T-helper 2 cell treated with Interferon-gamma antibody and Interleukin-4, amounts not matched to agents 5 μg/mL and 100 μg/mL, for 36 hours (primary cell): ENCODE results near the gene TBL1XR1.
"Not testable (repeated sequence)": the region's sequence is repeated elsewhere in the genome, so short reads cannot be mapped to it uniquely, and the experiment has no call there.

Experiments
- DNase-seq: peaks from one replicate; pipeline ENCODE4 v3.0.0; 2021; ENCODE audit warnings: low spot score
- H3K27ac Mint-ChIP-seq: one replicate; pipeline ENCODE4 v1.8.0; 2021; ENCODE audit warnings: mild to moderate bottlenecking, mixed read lengths
- H3K27me3 Mint-ChIP-seq: one replicate; pipeline ENCODE4 v1.8.0; 2021; ENCODE audit warnings: low read depth, mixed read lengths
- H3K36me3 Mint-ChIP-seq: one replicate; pipeline ENCODE4 v1.8.0; 2021; ENCODE audit warnings: low read depth, mixed read lengths
- H3K4me1 Mint-ChIP-seq: one replicate; pipeline ENCODE4 v1.8.0; 2021; ENCODE audit warnings: low read depth, mixed read lengths
- H3K4me3 Mint-ChIP-seq: one replicate; pipeline ENCODE4 v1.8.0; 2022; ENCODE audit warnings: mild to moderate bottlenecking, moderate library complexity, mixed read lengths
- H3K9me3 Mint-ChIP-seq: one replicate; pipeline ENCODE4 v1.8.0; 2021; ENCODE audit warnings: mixed read lengths

Gene TBL1XR1

GRCh38 chr3:177150218-177150916, 46.9 kb downstream of the TBL1XR1 start:
- Mint-ChIP-seq H3K27me3 (no peaks in the 10 kb centered on the region), H3K36me3 (peaks cover 15% of the 10 kb centered on the region), H3K4me1 (peaks cover 55% of the 10 kb centered on the region), H3K27ac (no peak overlapping the region), H3K9me3 (no peaks in the 10 kb centered on the region), H3K4me3 (no peak overlapping the region)
- DNase-seq: no peak

GRCh38 chr3:177149106-177149505, 48.2 kb downstream of the TBL1XR1 start:
- Mint-ChIP-seq H3K27ac (no peak overlapping the region), H3K4me3 (no peak overlapping the region), H3K4me1 (peaks cover 62% of the 10 kb centered on the region)

DNA sequence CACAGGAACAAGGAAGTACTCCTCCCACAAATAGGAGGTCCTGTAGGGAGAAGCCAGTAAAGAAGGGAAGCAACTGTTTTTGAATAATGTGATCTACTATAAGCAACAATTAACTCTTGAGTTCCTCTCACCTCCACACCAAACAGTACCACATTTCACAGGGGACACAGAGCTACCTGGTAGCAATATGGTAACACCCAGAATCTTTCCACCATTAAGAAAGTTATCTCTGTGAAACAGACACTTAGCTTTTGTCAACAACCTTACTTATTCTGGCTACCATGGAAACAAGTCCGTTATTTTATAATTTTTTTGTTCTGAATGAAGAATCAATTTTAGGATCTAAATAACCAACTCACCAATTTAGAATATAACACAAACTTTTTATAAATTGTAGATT, 49.5 kb downstream of the TBL1XR1 start:
- DNase-seq: no peak
- no peaks in the 10 kb centered on the region for H3K27me3 Mint-ChIP-seq
- H3K4me3 Mint-ChIP-seq: no peak overlapping the region
- H3K9me3 Mint-ChIP-seq: no peaks in the 10 kb centered on the region
- H3K36me3 Mint-ChIP-seq: peaks cover 11% of the 10 kb centered on the region
- no peak overlapping the region for H3K27ac Mint-ChIP-seq
- peaks cover 71% of the 10 kb centered on the region for H3K4me1 Mint-ChIP-seq

More at GRCh38 chr3:177149106-177149505, 48.2 kb downstream of the TBL1XR1 start:
- H3K9me3 Mint-ChIP-seq: no peaks in the 10 kb centered on the region
- H3K36me3 Mint-ChIP-seq: peaks cover 10% of the 10 kb centered on the region
- H3K27me3 Mint-ChIP-seq: no peaks in the 10 kb centered on the region
- DNase-seq: no peak

- Mint-ChIP-seq H3K27ac (peak overlapping the region; percentile 68), H3K4me1 (peaks cover 75% of the 10 kb centered on the region), H3K4me3 (peak overlapping the region; percentile 36), H3K36me3 (peaks cover 8% of the 10 kb centered on the region), H3K27me3 (no peaks in the 10 kb centered on the region), H3K9me3 (no peaks in the 10 kb centered on the region)
- DNase-seq: no peak
Measured at GRCh38 chr3:177146646-177147045, 50.6 kb downstream of the TBL1XR1 start.

DNA sequence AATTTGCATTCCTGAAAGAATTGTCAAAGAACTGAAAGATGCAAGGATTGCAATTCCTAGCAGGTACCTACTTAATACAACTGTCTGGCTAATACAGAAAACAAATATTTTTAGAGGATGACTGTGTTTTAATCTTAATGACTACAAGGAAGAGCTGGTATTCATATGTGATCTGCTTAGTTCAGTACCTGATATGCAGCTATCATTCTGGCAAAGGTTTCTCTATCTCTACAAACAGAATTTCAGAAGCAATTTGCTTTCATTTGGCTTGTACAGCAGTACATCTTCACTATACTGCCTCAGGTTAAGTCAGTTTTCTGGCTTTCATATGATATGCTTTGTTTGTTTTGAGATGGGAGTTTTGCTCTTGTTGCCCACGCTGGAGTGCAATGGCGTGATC, 51.3 kb downstream of the TBL1XR1 start:
- no peak for DNase-seq
- H3K4me1 Mint-ChIP-seq: peaks cover 70% of the 10 kb centered on the region
- peak overlapping the region; percentile 69 for H3K4me3 Mint-ChIP-seq
- H3K36me3 Mint-ChIP-seq: peaks cover 8% of the 10 kb centered on the region
- no peaks in the 10 kb centered on the region for H3K9me3 Mint-ChIP-seq
- no peaks in the 10 kb centered on the region for H3K27me3 Mint-ChIP-seq
- peak overlapping the region; percentile 86 for H3K27ac Mint-ChIP-seq

GRCh38 chr3:177145381-177145780, 51.9 kb downstream of the TBL1XR1 start:
- peak overlapping the region; percentile 86 for H3K27ac Mint-ChIP-seq
- DNase-seq: no peak
- H3K4me1 Mint-ChIP-seq: peaks cover 66% of the 10 kb centered on the region
- H3K27me3 Mint-ChIP-seq: no peaks in the 10 kb centered on the region
- no peaks in the 10 kb centered on the region for H3K9me3 Mint-ChIP-seq
- H3K4me3 Mint-ChIP-seq: peak overlapping the region; percentile 69
- H3K36me3 Mint-ChIP-seq: peaks cover 10% of the 10 kb centered on the region

DNA sequence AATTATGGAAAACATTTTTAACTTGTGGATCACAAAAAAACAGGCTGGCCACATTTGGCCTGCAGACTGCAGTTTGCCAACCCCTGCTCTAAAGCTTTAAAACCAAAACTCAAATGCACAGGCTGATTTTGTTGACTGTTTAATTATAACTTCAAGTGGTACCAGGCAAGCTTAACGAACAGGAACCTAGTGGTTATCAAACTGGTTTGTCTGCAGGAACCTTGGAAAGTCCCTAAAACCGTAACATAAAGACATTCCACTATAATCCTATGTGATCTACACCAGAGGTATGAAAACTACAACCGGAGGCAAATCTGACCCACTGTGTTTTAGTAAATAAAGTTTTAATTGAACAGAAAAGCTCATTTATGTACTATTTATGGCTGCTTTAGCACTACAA, 52.4 kb downstream of the TBL1XR1 start:
- Mint-ChIP-seq H3K4me3 (peak overlapping the region; percentile 69), H3K4me1 (peaks cover 65% of the 10 kb centered on the region), H3K27ac (peak overlapping the region; percentile 86), H3K9me3 (no peaks in the 10 kb centered on the region), H3K27me3 (no peaks in the 10 kb centered on the region), H3K36me3 (peaks cover 12% of the 10 kb centered on the region)
- DNase-seq: no peak

GRCh38 chr3:177141899-177142646, 55.2 kb downstream of the TBL1XR1 start:
- Mint-ChIP-seq H3K4me1 (peaks cover 71% of the 10 kb centered on the region), H3K27me3 (no peaks in the 10 kb centered on the region), H3K27ac (peak overlapping the region; percentile 43), H3K36me3 (peaks cover 24% of the 10 kb centered on the region), H3K4me3 (no peak overlapping the region), H3K9me3 (no peaks in the 10 kb centered on the region)
- no peak for DNase-seq

GRCh38 chr3:177141471-177141870, 55.8 kb downstream of the TBL1XR1 start:
- Mint-ChIP-seq H3K36me3 (peaks cover 24% of the 10 kb centered on the region), H3K27me3 (no peaks in the 10 kb centered on the region), H3K4me3 (no peak overlapping the region), H3K9me3 (no peaks in the 10 kb centered on the region), H3K27ac (peak overlapping the region; percentile 43), H3K4me1 (peaks cover 64% of the 10 kb centered on the region)
- no peak for DNase-seq

DNA sequence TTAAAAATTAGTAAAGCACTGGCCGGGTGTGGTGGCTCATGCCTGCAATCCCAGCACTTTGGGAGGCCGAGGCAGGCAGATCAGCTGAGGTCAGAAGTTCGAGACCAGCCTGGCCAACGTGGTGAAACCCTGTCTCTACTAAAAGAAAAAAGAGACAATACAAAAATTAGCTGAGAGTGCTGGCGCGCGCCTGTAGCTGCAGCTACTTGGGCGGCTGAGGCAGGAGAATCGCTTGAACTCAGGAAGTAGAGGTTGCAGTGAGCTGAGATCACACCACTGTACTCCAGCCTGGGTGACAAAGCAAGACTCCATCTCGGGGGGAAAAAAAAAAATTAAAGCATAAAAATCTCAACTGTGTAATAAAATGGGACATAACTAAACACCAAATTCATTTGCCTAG, 58.1 kb downstream of the TBL1XR1 start:
- peaks cover 49% of the 10 kb centered on the region for H3K4me1 Mint-ChIP-seq

DNA sequence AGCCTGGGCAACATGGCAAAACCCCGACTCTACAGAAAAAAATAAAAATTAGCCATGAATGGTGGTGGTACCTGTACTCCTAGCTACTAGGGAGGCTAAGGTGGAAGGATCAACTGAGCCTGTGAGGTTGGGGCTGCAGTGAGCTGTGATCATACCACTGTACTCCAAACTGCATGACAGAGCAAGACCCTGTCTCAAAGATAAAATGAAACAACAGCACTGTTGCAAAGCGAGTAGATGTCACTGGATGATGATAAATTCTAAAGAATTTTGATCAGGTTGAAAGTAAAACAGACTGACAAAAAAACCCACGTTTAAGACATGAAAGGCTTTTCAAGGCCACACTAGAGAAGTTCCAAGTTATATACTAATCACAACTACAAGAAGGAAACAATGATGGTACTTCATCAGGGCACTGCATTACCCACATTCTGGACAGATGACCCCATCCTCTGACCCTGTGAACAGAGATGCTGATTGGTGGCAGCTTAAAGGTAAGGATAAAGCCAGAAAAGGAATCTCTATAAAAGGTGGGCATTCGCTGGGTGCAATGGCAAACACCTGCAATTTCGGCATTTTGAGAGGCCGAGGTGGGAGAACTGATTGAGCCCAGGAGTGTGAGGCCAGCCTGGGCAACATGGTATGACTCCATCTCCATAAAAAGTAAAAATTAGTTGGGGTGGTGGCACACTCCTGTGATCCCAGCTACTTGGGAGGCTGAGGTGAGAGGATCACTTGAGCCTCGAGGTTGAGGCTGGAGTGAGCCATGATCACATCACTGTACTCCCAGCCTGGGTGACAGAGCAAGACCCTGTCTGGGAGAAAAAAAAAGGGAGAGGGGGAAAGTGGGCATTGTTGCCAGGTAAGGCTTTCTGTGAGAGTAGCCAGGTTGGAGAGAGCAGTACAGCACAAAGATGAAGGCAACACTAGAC, 59.2 kb downstream of the TBL1XR1 start:
- DNase-seq: no peak
- no peaks in the 10 kb centered on the region for H3K27me3 Mint-ChIP-seq
- H3K36me3 Mint-ChIP-seq: peaks cover 28% of the 10 kb centered on the region
- no peak overlapping the region for H3K4me3 Mint-ChIP-seq
- peaks cover 47% of the 10 kb centered on the region for H3K4me1 Mint-ChIP-seq
- no peaks in the 10 kb centered on the region for H3K9me3 Mint-ChIP-seq
- H3K27ac Mint-ChIP-seq: peak overlapping the region; percentile 72

More for the DNA sequence above, 58.1 kb downstream of the TBL1XR1 start:
- not testable (repeated sequence) for H3K27me3 Mint-ChIP-seq, H3K9me3 Mint-ChIP-seq, DNase-seq
- peaks cover 27% of the 10 kb centered on the region for H3K36me3 Mint-ChIP-seq
- peak overlapping the region; percentile 55 for H3K27ac Mint-ChIP-seq
- H3K4me3 Mint-ChIP-seq: peak overlapping the region; percentile 4

DNA sequence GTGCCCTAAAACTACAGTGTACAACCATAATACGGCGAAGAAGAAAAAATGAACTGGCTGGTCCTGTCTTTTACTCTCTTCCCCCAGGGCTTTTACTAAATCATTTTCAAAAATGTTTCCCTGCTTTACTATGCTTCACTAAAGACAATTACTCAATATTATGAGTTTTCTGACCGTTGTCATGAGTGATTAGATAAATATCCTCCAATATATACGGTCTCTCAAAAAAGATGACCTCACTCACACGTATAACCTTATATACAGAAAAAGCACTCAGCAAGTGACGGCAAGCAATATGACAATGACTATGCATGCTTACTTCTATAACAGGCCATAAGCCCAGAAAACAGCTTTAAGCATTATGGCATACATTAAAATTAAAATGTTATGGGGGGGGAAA, 60.5 kb downstream of the TBL1XR1 start:
- H3K4me1 Mint-ChIP-seq: peaks cover 44% of the 10 kb centered on the region
- H3K4me3 Mint-ChIP-seq: no peak overlapping the region
- no peak overlapping the region for H3K27ac Mint-ChIP-seq
- no peaks in the 10 kb centered on the region for H3K27me3 Mint-ChIP-seq
- no peaks in the 10 kb centered on the region for H3K9me3 Mint-ChIP-seq
- peaks cover 38% of the 10 kb centered on the region for H3K36me3 Mint-ChIP-seq
- no peak for DNase-seq

GRCh38 chr3:177135841-177136492, 61.3 kb downstream of the TBL1XR1 start:
- H3K36me3 Mint-ChIP-seq: peaks cover 41% of the 10 kb centered on the region
- H3K27ac Mint-ChIP-seq: no peak overlapping the region
- DNase-seq: no peak
- H3K4me1 Mint-ChIP-seq: peaks cover 43% of the 10 kb centered on the region
- no peaks in the 10 kb centered on the region for H3K27me3 Mint-ChIP-seq
- H3K4me3 Mint-ChIP-seq: no peak overlapping the region
- H3K9me3 Mint-ChIP-seq: no peaks in the 10 kb centered on the region
